Effector memory CD4-positive, alpha-beta T cell (primary cell): ENCODE measurements around the gene BBS12.
"Not testable (repeated sequence)": the region's sequence is repeated elsewhere in the genome, so short reads cannot be mapped to it uniquely, and the experiment has no call there.

Experiments
- DNase-seq, 3 donors: peaks; one replicate each; pipeline ENCODE4 v3.0.0-alpha.2; 2020
- H3K27ac ChIP-seq: 2 replicates; pipeline ENCODE4 v1.7.0; 2013; ENCODE audit warnings: mild to moderate bottlenecking, low read length, moderate library complexity; ENCODE audit not compliant: insufficient read depth, poor library complexity, severe bottlenecking
- H3K27me3 ChIP-seq: replicated peaks from 2 replicates; pipeline ENCODE4 v1.7.0; 2013; ENCODE audit warnings: mild to moderate bottlenecking, low read length; ENCODE audit not compliant: insufficient read depth, control insufficient read depth, poor library complexity, severe bottlenecking
- H3K36me3 ChIP-seq: 2 replicates; pipeline ENCODE4 v1.7.0; 2013; ENCODE audit warnings: mild to moderate bottlenecking, low read length, moderate library complexity; ENCODE audit not compliant: control insufficient read depth, insufficient read depth
- H3K4me1 ChIP-seq: 2 replicates; pipeline ENCODE4 v1.7.0; 2013; ENCODE audit warnings: low read length, mild to moderate bottlenecking; ENCODE audit not compliant: control insufficient read depth, insufficient read depth, poor library complexity, severe bottlenecking
- H3K4me3 ChIP-seq: 2 replicates; pipeline ENCODE4 v1.7.0; 2013; ENCODE audit warnings: low read length, low read depth, mild to moderate bottlenecking; ENCODE audit not compliant: insufficient read depth, poor library complexity, severe bottlenecking
- H3K9me3 ChIP-seq: 2 replicates; pipeline ENCODE4 v1.7.0; 2013; ENCODE audit warnings: mild to moderate bottlenecking, low read length, moderate library complexity; ENCODE audit not compliant: control insufficient read depth

BBS12 gene

DNA sequence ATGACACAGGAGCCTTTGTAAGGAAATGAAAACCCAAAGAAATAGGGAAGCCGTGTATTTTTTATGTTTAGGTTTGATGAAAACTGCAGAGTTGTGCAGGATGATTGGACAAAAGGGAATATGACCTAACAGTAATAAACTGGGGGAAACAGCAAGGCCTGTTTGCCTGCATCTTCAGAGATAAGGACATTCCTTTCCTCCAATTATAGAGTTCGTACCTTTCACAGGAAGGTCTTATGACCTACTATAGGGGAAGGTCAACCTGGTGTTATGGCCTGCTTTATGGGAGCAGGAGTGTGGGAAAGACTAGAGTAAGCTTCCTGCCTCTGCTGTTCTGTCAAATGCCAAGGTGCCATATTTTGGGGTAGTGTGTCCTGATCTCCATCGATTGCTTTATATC, 42.5 kb downstream of the BBS12 start:
- no peak for DNase-seq
- H3K4me3 ChIP-seq, result no peak overlapping the region

DNA sequence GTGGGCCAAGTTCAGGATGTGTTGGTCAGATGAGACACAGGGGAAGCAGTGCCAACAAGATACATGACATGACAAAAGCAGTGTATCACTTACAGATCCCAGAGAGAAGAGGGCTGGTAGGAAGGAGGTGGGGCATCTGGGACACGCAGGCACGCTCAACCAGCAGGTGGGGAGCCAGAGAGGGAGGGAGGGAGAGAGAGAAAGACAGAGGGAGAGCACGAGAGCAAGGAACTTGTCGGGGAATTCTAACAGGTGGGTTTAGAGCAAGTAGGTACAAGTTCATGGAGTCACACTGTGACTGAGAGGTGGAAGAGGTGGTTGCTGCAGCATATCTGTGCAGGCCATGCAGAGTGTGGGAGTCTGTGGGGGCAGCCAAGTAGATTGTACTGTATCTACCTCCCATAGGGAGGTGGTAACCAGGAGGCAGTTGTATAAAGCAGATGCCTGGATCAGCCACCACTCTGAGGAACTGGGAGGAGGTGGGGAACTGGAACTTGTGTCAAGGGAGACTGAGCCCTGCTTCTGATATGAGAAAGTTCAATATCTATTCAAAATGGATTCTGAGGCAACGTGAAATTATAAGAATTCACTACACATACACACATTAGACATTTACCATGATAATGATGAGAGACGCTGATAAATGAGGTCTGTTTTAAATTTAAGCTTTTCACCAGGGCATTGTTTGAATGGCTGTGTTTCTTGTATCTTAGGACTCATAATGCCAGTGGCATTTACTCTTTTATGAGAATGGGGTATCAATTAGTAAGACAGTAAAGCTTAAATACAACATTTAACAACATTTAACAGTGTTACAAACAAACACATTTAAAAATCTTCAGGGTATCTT, 43.7 kb downstream of the BBS12 start:
- H3K4me1 ChIP-seq, result no peaks in the 10 kb centered on the region
- H3K36me3 ChIP-seq, result no peaks in the 10 kb centered on the region
- DNase-seq, result no peak
- H3K4me3 ChIP-seq, result no peak overlapping the region
- no peaks in the 10 kb centered on the region for H3K9me3 ChIP-seq
- no peaks in the 10 kb centered on the region for H3K27me3 ChIP-seq
- no peak overlapping the region for H3K27ac ChIP-seq

More for the DNA sequence above, 42.5 kb downstream of the BBS12 start:
- no peak overlapping the region for H3K27ac ChIP-seq
- no peaks in the 10 kb centered on the region for H3K36me3 ChIP-seq
- no peaks in the 10 kb centered on the region for H3K4me1 ChIP-seq
- no peaks in the 10 kb centered on the region for H3K9me3 ChIP-seq
- H3K27me3 ChIP-seq, result no peaks in the 10 kb centered on the region

DNA sequence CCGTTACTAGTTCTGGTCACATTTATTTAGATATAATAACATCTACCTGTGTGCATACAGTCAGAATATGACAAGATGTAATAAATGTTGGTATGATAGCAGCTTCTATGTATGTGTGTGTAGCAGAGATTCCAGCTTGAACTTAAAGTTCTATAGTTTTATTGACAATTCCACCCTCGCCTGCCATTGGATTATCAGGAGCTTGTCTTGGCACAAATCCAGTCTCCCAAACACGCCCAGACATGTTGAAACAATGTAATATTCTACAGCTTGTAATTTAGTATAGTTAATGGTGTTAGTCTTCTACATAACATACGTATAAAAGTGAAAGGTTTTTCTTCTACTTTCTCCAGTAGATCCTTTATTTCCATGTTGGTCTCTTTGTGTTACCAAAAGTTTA, 44.4 kb downstream of the BBS12 start:
- no peak overlapping the region for H3K27ac ChIP-seq

DNA sequence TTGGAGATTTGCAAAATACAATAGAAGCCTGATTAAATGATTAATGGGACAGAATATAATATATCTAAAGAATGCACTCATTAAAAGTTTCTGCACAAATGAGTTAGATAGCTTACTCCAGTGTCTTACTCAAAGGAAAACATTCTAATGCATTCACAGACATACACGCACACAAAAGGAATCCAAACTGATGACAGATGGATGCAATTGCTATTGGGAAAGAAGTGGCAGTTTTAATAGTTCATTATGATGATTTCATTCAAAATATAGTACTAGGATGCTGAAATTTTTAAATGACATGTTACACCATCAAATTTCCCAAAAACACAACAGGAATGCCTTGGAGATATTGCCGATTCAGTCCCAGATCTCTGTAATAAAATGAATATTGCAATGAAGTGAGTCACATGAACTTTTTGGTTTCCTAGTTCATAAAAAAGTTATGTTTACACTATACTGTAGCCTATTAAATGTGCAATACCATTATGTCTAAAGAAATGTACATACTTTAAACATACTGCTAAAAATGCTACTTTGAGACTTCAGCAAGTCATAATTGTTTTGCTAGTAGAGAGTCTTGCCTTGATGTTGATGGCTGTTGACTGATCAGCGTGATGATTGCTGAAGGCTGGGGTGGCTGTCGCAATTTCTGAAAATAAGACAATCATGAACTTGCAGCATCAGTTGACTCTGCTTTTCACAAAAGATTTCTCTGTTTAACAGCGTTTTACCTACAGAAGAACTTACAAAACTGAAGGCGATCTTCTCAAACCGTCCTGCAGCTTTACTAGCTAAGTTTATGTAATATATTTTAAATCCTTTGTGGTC, 45.6 kb downstream of the BBS12 start:
- no peaks in the 10 kb centered on the region for H3K4me1 ChIP-seq
- no peak overlapping the region for H3K27ac ChIP-seq
- H3K9me3 ChIP-seq, result no peaks in the 10 kb centered on the region
- H3K4me3 ChIP-seq, result no peak overlapping the region
- DNase-seq, result no peak
- H3K36me3 ChIP-seq, result no peaks in the 10 kb centered on the region
- no peaks in the 10 kb centered on the region for H3K27me3 ChIP-seq

More for the DNA sequence above, 44.4 kb downstream of the BBS12 start:
- no peak for DNase-seq
- Histone ChIP-seq H3K4me3 (no peak overlapping the region), H3K36me3 (no peaks in the 10 kb centered on the region), H3K27me3 (no peaks in the 10 kb centered on the region), H3K4me1 (no peaks in the 10 kb centered on the region), H3K9me3 (no peaks in the 10 kb centered on the region)

DNA sequence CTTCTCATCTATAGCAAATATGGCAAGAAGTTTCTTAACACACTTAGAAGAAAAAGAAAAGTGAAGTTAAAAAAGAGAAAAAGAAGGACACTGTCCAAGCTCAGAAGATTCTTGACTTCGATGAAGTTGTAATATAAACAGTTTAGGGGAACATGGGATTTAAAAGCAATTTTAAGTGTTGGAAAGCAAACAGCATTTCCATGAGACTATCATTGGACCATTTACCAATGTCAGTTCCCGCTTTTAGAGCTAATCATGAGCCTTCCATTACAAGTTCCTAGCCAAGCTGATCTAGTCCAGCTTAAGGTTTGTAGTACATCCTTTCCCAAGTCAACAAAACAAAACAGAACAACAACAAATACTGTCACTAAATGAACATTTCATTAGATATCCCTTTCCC, 49.0 kb downstream of the BBS12 start:
- Histone ChIP-seq H3K36me3 (no peaks in the 10 kb centered on the region), H3K27ac (no peak overlapping the region), H3K4me3 (no peak overlapping the region), H3K4me1 (no peaks in the 10 kb centered on the region), H3K9me3 (no peaks in the 10 kb centered on the region), H3K27me3 (no peaks in the 10 kb centered on the region)
- DNase-seq, result no peak

DNA sequence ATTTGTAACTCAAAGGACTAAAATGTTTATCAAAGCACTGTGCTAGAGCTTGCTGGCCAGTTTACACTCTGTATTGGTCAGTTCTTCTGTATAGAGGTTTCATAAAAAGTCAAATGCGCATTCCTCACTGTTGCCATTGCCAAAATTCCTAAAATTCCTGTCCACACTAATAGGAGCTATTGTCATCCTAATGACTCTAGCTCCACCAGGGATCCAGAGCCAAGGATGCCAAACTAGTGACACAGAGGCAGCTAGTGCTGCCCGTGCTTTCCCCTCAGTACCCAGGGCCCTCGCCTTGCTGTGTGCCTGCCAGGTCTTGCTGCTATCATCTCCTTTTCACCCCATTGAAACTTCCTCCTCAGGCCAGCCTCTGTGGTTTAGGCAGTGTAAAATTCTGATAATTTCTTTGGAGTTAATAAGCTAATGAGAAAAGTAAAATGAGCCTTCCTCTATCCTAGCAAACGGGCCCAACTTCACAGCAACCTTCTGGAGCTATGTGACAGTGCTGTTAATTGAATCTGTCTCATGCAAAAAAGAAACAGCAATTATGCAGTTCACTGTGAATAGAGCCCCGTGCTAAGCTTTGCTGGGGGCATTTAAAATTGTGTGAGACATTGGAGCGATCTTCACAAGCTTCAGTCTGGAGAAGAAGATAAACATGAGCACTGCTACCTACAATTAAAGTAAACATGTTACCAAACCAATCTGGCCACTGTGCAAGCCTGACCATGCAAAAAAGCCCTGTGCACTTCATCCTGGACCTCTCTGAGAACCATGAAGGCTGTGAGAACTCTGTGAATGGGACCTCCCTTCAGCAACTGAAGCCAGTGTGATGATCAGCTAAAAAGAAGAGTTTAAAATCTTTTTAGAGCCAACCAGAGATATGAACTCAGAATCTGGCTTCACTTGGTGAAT, 51.1 kb downstream of the BBS12 start:
- H3K27me3 ChIP-seq, result no peaks in the 10 kb centered on the region
- no peaks in the 10 kb centered on the region for H3K36me3 ChIP-seq
- H3K4me3 ChIP-seq, result no peak overlapping the region
- H3K4me1 ChIP-seq, result no peaks in the 10 kb centered on the region
- DNase-seq, result no peak
- no peak overlapping the region for H3K27ac ChIP-seq
- H3K9me3 ChIP-seq, result no peaks in the 10 kb centered on the region

DNA sequence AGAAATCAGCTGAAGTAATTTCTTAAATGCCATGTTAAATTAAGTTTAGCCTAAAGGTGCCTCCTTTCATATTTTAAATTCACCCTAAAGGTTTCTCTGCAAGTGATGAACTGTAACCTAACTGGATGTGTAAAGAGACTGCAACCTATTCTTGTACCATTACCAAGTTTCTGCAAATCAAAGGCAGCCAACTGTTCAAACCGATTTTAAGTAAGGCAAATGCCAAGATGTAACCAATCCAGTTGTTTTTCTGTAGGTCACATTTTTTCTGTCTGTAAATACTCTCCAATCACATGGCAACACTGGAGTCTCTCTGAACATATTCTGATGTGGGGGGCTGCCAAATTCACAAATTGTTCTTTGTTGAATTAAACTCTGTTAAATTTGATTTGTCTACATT, 51.8 kb downstream of the BBS12 start:
- Histone ChIP-seq H3K27ac (no peak overlapping the region), H3K4me1 (no peaks in the 10 kb centered on the region), H3K4me3 (no peak overlapping the region), H3K36me3 (no peaks in the 10 kb centered on the region), H3K9me3 (no peaks in the 10 kb centered on the region), H3K27me3 (no peaks in the 10 kb centered on the region)
- no peak for DNase-seq

DNA sequence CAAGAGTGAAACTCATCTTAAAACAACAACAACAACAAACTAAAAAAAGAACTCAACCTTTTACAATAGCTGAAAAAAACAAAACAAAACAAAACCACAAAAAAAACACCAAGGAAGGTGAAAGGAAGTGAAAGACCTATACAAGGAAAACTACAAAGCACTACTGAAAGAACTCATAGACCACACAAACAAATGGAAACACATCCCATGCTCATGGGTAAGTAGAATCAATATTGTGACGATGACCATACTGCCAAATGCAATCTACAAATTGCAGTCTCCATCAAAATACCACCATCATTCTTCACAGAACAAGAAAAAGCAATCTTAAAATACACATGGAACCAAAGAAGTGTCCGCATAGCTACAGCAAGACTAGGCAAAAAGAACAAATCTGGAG, 52.6 kb downstream of the BBS12 start:
- Histone ChIP-seq H3K36me3 (no peaks in the 10 kb centered on the region), H3K9me3 (no peaks in the 10 kb centered on the region), H3K4me3 (no peak overlapping the region), H3K27me3 (no peaks in the 10 kb centered on the region), H3K4me1 (no peaks in the 10 kb centered on the region), H3K27ac (no peak overlapping the region)
- DNase-seq, result no peak

DNA sequence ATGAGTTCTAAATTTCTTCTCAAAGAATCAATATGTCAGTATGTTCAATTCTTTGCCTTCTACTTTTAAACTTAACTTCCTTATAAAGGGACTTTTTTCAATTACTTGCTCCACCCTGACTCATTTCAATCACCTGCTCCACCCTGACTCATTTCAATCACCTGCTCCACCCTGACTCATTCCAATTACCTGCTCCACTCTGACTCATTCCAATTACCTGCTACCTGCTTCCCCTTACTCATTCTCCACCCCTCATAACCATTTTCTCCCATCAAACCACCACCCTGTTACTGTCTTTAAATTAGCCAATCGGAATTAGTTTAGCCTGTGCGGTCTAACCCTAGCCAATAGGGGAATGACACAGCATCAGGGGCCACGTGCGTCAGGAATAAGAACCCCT, 53.8 kb downstream of the BBS12 start:
- H3K27ac ChIP-seq, H3K36me3 ChIP-seq, H3K4me3 ChIP-seq, H3K27me3 ChIP-seq, H3K9me3 ChIP-seq, H3K4me1 ChIP-seq, DNase-seq: not testable (repeated sequence)
